ENCODE results near the gene KMT5B.

KMT5B gene

GRCh38 chr11:68223275-68223674, 10.2 kb upstream of the KMT5B start:
- Histone ChIP-seq H3K4me3 (ENCODE audit: low read length in 2 of 2) (no peak overlapping the region), H3K4ac (ENCODE audit: low read length) (no peak overlapping the region), H3K23ac (ENCODE audit: low read depth, low read length, poor library complexity) (no peak overlapping the region), H2AK5ac (ENCODE audit: low read depth, low read length) (no peak overlapping the region), H3K4me2 (ENCODE audit: insufficient read depth, low read length, poor library complexity, severe bottlenecking) (no peak overlapping the region), H2BK15ac (ENCODE audit: low read length) (no peak overlapping the region), H3K14ac (ENCODE audit: low read length) (no peak overlapping the region), H2BK120ac (ENCODE audit: low read depth, low read length) (no peak overlapping the region), H3K79me1 (ENCODE audit: low read depth, low read length) (peaks cover 3% of the 10 kb centered on the region), H2BK5ac (ENCODE audit: low read length) (no peak overlapping the region), H3K9ac (ENCODE audit: low read depth, low read length, poor library complexity) (no peak overlapping the region), H2BK12ac (ENCODE audit: low read length) (no peak overlapping the region), H3K36me3 (replicated peaks in 1 of 2; ENCODE audit: control insufficient read depth in 2 of 2, insufficient read depth in 2 of 2, low read length in 2 of 2) (no peaks in the 10 kb centered on the region), H4K8ac (ENCODE audit: low read depth, low read length) (no peak overlapping the region), H2AFZ (ENCODE audit: low read length) (no peak overlapping the region), H3K27ac (replicated peaks; ENCODE audit: low read length) (no peak overlapping the region), H3K4me1 (ENCODE audit: control insufficient read depth in 2 of 2, insufficient read depth in 1 of 2, low read depth in 1 of 2, low read length in 2 of 2) (no peaks in the 10 kb centered on the region), H3K27me3 (ENCODE audit: control insufficient read depth in 3 of 3, insufficient read depth in 3 of 3, low read depth in 1 of 3, low read length in 3 of 3) (peaks cover 0 to 3% (median 0%) of the 10 kb centered on the region in 3 experiments), H3K9me3 (replicated peaks in 1 of 2; ENCODE audit: control insufficient read depth in 2 of 2, insufficient read depth in 1 of 2, low read depth in 1 of 2, low read length in 2 of 2) (peaks cover 0 to 2% of the 10 kb centered on the region in 2 donors), H3K18ac (ENCODE audit: low read length) (no peak overlapping the region), H4K91ac (ENCODE audit: low read depth, low read length, poor library complexity) (no peak overlapping the region)
- DNase-seq (ENCODE audit: low spot score) = no peak
- no CpG with 5 or more reads among the region's 6 CpGs for WGBS, 2 donors (ENCODE audit: extremely low coverage in 2 of 2, insufficient read length in 2 of 2, insufficient replicate concordance in 1 of 2)

DNA sequence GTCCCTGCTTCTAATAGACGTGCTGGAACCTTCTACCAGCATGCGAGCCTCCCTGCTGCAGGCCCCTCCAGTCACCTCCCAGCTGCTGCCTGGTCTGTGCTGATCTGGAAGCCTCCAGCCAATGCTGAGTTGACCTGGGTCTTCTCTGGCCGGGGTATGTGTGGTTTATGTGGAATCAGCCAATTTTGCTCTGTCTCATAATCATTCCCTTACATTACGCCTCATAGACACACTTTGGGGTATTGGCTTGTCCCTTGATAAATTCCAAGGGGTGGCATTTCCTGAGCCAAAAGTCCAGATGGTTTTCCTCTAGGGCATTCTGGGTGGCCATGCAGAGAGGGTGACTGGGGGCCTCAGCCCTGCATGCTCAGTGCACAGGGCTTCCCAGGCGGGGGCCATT, 8.3 kb upstream of the KMT5B start:
- H3K4ac ChIP-seq (ENCODE audit: low read length) = no peak overlapping the region
- no peak overlapping the region for H2BK15ac ChIP-seq (ENCODE audit: low read length)
- H4K8ac ChIP-seq (ENCODE audit: low read depth, low read length) = no peak overlapping the region
- H3K27me3 ChIP-seq (ENCODE audit: control insufficient read depth in 3 of 3, insufficient read depth in 3 of 3, low read depth in 1 of 3, low read length in 3 of 3) = peaks cover 0 to 1% (median 0%) of the 10 kb centered on the region in 3 experiments
- no peak for DNase-seq (ENCODE audit: low spot score)
- no peak overlapping the region for H4K91ac ChIP-seq (ENCODE audit: low read depth, low read length, poor library complexity)
- H3K4me2 ChIP-seq (ENCODE audit: insufficient read depth, low read length, poor library complexity, severe bottlenecking) = no peak overlapping the region
- no peak overlapping the region for H2BK12ac ChIP-seq (ENCODE audit: low read length)
- no peak overlapping the region for H3K9ac ChIP-seq (ENCODE audit: low read depth, low read length, poor library complexity)
- H3K18ac ChIP-seq (ENCODE audit: low read length) = no peak overlapping the region
- no peak overlapping the region for H2AFZ ChIP-seq (ENCODE audit: low read length)
- H3K23ac ChIP-seq (ENCODE audit: low read depth, low read length, poor library complexity) = no peak overlapping the region
- H2BK5ac ChIP-seq (ENCODE audit: low read length) = no peak overlapping the region
- H3K4me1 ChIP-seq (ENCODE audit: control insufficient read depth in 2 of 2, insufficient read depth in 1 of 2, low read depth in 1 of 2, low read length in 2 of 2) = no peaks in the 10 kb centered on the region
- H3K27ac ChIP-seq (replicated peaks; ENCODE audit: low read length) = no peak overlapping the region
- H3K9me3 ChIP-seq (replicated peaks in 1 of 2; ENCODE audit: control insufficient read depth in 2 of 2, insufficient read depth in 1 of 2, low read depth in 1 of 2, low read length in 2 of 2) = no peaks in the 10 kb centered on the region
- H3K4me3 ChIP-seq (ENCODE audit: low read length in 2 of 2) = peak overlapping the region in 1 of 2 donors; percentile 66
- no peak overlapping the region for H2AK5ac ChIP-seq (ENCODE audit: low read depth, low read length)
- no peak overlapping the region for H2BK120ac ChIP-seq (ENCODE audit: low read depth, low read length)
- H3K14ac ChIP-seq (ENCODE audit: low read length) = no peak overlapping the region
- H3K36me3 ChIP-seq (replicated peaks in 1 of 2; ENCODE audit: control insufficient read depth in 2 of 2, insufficient read depth in 2 of 2, low read length in 2 of 2) = no peaks in the 10 kb centered on the region
- WGBS, 2 donors (ENCODE audit: extremely low coverage in 2 of 2, insufficient read length in 2 of 2, insufficient replicate concordance in 1 of 2) = no CpG with 5 or more reads among the region's 5 CpGs
- H3K79me1 ChIP-seq (ENCODE audit: low read depth, low read length) = peaks cover 4% of the 10 kb centered on the region

DNA sequence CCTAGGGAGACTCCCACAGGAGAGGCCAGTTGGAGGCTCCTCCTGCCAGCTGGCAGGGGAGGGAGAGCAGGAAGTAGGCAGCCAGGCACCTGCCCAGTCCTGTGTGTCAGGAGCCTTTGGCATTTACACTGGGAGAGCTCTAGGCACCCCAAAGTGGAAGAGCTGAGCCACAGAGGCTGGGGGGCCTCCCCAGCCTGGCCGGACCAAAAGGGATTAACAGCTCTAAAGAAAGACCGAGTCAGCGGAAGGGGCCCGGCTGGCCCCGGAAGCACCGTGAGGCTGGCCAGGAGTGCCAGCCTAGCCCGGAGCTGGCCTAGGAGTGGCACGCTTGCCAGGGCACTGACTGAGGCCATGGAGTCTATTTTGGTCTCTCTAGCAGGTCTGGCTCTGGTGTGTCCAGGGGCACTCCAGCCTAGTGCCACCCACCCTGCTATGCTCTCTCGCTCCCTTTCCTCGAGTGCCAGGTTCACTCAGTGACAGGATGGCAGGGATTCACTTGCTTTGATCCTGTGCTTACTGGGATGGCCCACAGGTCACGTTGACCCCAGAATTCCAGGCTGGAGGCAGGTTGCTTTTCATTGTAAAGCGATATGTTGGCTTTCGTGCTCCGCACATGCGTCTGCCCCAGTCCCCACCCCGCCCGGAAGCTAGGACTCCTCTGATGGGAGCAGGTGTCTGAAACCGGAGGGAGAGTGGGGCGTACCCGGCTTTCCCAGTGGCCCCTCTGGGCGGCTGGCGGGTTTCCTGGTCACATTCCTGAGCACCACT, 3.3 kb upstream of the KMT5B start:
- Histone ChIP-seq H3K9ac (ENCODE audit: low read depth, low read length, poor library complexity) (no peak overlapping the region), H3K4me1 (ENCODE audit: control insufficient read depth in 2 of 2, insufficient read depth in 1 of 2, low read depth in 1 of 2, low read length in 2 of 2) (peaks cover 7 to 9% of the 10 kb centered on the region in 2 donors), H3K27ac (replicated peaks; ENCODE audit: low read length) (no peak overlapping the region), H4K91ac (ENCODE audit: low read depth, low read length, poor library complexity) (no peak overlapping the region), H3K4me2 (ENCODE audit: insufficient read depth, low read length, poor library complexity, severe bottlenecking) (no peak overlapping the region), H3K4me3 (ENCODE audit: low read length in 2 of 2) (no peak overlapping the region), H2BK15ac (ENCODE audit: low read length) (peak overlapping the region; percentile 81), H3K27me3 (ENCODE audit: control insufficient read depth in 3 of 3, insufficient read depth in 3 of 3, low read depth in 1 of 3, low read length in 3 of 3) (no peaks in the 10 kb centered on the region), H4K8ac (ENCODE audit: low read depth, low read length) (no peak overlapping the region), H3K9me3 (replicated peaks in 1 of 2; ENCODE audit: control insufficient read depth in 2 of 2, insufficient read depth in 1 of 2, low read depth in 1 of 2, low read length in 2 of 2) (no peaks in the 10 kb centered on the region), H2AK5ac (ENCODE audit: low read depth, low read length) (peak overlapping the region; percentile 70), H3K36me3 (replicated peaks in 1 of 2; ENCODE audit: control insufficient read depth in 2 of 2, insufficient read depth in 2 of 2, low read length in 2 of 2) (no peaks in the 10 kb centered on the region), H3K14ac (ENCODE audit: low read length) (no peak overlapping the region), H2BK12ac (ENCODE audit: low read length) (peak overlapping the region; percentile 8), H2BK5ac (ENCODE audit: low read length) (peak overlapping the region; percentile 5), H2BK120ac (ENCODE audit: low read depth, low read length) (no peak overlapping the region), H2AFZ (ENCODE audit: low read length) (no peak overlapping the region), H3K79me1 (ENCODE audit: low read depth, low read length) (peaks cover 7% of the 10 kb centered on the region), H3K4ac (ENCODE audit: low read length) (no peak overlapping the region), H3K18ac (ENCODE audit: low read length) (peak overlapping the region; percentile 55), H3K23ac (ENCODE audit: low read depth, low read length, poor library complexity) (no peak overlapping the region)
- WGBS, 2 donors (ENCODE audit: extremely low coverage in 2 of 2, insufficient read length in 2 of 2, insufficient replicate concordance in 1 of 2) = no CpG with 5 or more reads among the region's 22 CpGs
- DNase-seq (ENCODE audit: low spot score) = no peak

- Histone ChIP-seq H2AFZ (ENCODE audit: low read length) (no peak overlapping the region), H3K14ac (ENCODE audit: low read length) (no peak overlapping the region), H2BK120ac (ENCODE audit: low read depth, low read length) (no peak overlapping the region), H3K27ac (replicated peaks; ENCODE audit: low read length) (no peak overlapping the region), H3K4me1 (ENCODE audit: control insufficient read depth in 2 of 2, insufficient read depth in 1 of 2, low read depth in 1 of 2, low read length in 2 of 2) (peaks cover 8 to 9% of the 10 kb centered on the region in 2 donors), H3K4ac (ENCODE audit: low read length) (no peak overlapping the region), H3K4me3 (ENCODE audit: low read length in 2 of 2) (no peak overlapping the region), H3K36me3 (replicated peaks in 1 of 2; ENCODE audit: control insufficient read depth in 2 of 2, insufficient read depth in 2 of 2, low read length in 2 of 2) (no peaks in the 10 kb centered on the region), H3K4me2 (ENCODE audit: insufficient read depth, low read length, poor library complexity, severe bottlenecking) (no peak overlapping the region), H3K23ac (ENCODE audit: low read depth, low read length, poor library complexity) (no peak overlapping the region), H2BK12ac (ENCODE audit: low read length) (no peak overlapping the region), H3K27me3 (ENCODE audit: control insufficient read depth in 3 of 3, insufficient read depth in 3 of 3, low read depth in 1 of 3, low read length in 3 of 3) (no peaks in the 10 kb centered on the region), H3K79me1 (ENCODE audit: low read depth, low read length) (peaks cover 7% of the 10 kb centered on the region), H2BK5ac (ENCODE audit: low read length) (peak overlapping the region; percentile 5), H3K9me3 (replicated peaks in 1 of 2; ENCODE audit: control insufficient read depth in 2 of 2, insufficient read depth in 1 of 2, low read depth in 1 of 2, low read length in 2 of 2) (no peaks in the 10 kb centered on the region), H2AK5ac (ENCODE audit: low read depth, low read length) (peak overlapping the region; percentile 44), H4K8ac (ENCODE audit: low read depth, low read length) (no peak overlapping the region), H4K91ac (ENCODE audit: low read depth, low read length, poor library complexity) (no peak overlapping the region), H2BK15ac (ENCODE audit: low read length) (no peak overlapping the region), H3K18ac (ENCODE audit: low read length) (peak overlapping the region; percentile 55), H3K9ac (ENCODE audit: low read depth, low read length, poor library complexity) (no peak overlapping the region)
- no CpG with 5 or more reads among the region's 6 CpGs for WGBS, 2 donors (ENCODE audit: extremely low coverage in 2 of 2, insufficient read length in 2 of 2, insufficient replicate concordance in 1 of 2)
- no peak for DNase-seq (ENCODE audit: low spot score)
Measured at GRCh38 chr11:68215524-68216170, 2.6 kb upstream of the KMT5B start.

All from neuronal stem cell (in vitro differentiated cells).